CD4-positive, alpha-beta T cell treated with Interleukin-1 beta for 1 hour (primary cell): Measurements from ENCODE around the gene PPP2R2D.

Experiments used
- DNase-seq, 2 donors: peaks; one replicate each; pipeline ENCODE4 v3.0.0-alpha.2; 2020 to 2022

PPP2R2D gene

DNA sequence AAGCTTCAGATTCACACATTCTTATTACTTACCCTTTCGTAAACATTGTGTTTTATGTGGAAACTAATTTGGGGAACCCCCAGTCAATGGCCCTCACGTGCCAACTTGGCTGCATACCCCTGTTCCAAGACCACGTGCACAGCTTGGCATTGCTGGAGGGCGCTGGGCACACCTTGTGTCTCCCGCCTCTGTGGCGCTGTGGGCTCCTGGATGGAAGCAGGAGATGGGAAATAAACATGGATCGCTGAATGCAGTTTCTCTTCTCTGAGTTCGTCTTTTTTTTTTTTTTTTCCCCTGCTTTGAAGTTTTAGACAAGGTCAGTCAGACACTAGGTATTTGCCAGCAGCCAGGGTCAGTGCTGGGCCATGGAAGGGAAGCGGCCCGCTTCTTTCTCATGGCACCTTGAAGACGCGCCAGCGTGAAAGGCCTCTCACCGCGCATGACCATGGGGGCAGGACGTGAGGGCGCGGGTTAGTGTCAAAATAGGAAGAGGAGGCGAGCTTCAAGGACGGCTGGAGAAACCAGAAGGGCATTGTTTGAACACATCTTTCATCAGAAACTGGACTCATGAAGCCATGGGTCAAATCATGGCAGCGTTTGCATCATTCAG, 53.7 kb downstream of the PPP2R2D start:
- no peak for DNase-seq

DNA sequence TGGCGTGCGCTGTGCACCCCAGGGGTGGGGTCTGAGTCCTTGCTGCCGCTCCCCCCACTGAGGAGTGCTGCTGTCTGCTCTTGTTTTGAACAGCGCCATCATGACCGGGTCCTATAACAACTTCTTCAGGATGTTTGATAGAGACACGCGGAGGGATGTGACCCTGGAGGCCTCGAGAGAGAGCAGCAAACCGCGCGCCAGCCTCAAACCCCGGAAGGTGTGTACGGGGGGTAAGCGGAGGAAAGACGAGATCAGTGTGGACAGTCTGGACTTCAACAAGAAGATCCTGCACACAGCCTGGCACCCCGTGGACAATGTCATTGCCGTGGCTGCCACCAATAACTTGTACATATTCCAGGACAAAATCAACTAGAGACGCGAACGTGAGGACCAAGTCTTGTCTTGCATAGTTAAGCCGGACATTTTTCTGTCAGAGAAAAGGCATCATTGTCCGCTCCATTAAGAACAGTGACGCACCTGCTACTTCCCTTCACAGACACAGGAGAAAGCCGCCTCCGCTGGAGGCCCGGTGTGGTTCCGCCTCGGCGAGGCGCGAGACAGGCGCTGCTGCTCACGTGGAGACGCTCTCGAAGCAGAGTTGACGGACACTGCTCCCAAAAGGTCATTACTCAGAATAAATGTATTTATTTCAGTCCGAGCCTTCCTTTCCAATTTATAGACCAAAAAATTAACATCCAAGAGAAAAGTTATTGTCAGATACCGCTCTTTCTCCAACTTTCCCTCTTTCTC, 55.0 kb downstream of the PPP2R2D start:
- DNase-seq = no peak

DNA sequence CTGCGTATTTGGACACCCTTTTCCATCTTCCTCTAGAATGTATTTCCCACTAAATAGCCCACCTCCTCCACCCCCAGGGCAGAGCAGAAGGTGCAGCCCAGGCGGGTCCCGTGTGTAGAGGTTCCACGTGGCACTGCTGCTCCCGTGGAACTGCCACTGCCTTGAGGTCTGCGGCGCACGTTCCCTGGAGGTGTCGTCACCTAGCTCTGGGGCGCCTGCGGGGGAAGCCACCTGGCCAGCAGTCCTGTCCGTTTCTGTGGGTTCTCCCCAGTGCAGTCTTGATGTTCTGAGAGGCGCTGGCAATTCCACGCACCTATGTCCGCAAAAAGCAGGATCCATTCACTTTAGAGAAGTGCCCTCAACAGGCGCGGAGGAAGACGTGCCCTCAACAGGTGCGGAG, 59.0 kb downstream of the PPP2R2D start:
- no peak for DNase-seq

DNA sequence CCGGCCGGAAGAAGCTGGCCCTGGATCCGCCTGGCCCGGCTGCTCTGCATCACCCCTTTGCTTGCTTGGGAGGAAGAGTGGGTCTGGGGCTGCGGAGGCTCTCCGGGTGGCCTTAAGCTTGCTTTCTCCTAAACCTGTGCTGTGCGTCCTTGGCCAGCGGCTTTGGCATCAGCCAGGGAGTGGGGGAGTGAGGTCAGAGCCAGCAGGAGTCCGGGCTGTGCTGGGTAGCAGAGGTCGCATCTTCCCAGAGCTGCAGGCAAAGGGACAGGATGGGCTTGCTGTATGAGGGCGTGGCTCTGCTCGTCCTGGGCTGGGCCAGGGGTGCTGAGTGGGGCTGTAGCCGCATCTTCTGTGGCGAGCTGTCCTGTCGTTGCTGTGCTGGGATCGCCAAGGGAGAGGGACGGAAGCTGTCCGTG, 59.8 kb downstream of the PPP2R2D start:
- DNase-seq = no peak

DNA sequence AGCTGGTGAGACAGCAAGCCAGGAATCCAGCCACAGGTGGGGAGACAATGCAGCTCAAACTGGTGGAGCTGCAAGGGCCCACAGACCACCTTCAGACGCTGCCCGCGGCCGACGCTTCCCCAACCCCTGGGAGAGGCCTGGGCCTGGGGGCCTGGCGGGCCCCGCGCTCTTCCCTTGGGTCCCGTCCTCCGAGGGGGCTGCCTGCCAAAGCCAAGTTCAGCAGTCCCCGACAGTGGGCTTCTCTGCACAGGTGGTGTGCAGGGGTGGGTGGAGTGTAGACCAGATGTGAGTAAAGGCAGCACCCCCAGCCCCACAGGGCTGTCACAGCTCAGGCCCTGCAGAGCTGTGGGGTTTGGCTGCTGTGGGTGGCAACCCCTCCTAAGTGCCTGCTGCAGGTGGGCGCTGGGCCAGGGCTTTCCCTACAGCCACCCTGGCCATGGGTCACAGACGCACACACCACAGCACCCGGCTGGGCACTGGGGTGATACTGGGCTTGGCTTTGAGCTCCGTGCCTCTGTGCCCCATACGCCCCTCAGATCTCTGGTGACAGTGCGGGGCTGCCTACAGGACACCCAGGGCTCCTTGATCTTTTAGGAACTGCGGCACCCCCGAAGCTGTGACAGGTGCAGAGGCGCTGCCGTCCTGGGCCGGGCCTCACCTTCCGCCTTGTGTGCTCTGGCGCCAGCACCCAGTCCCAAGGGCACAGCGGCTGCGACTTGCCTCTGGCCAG, 60.4 kb downstream of the PPP2R2D start:
- DNase-seq = no peak

DNA sequence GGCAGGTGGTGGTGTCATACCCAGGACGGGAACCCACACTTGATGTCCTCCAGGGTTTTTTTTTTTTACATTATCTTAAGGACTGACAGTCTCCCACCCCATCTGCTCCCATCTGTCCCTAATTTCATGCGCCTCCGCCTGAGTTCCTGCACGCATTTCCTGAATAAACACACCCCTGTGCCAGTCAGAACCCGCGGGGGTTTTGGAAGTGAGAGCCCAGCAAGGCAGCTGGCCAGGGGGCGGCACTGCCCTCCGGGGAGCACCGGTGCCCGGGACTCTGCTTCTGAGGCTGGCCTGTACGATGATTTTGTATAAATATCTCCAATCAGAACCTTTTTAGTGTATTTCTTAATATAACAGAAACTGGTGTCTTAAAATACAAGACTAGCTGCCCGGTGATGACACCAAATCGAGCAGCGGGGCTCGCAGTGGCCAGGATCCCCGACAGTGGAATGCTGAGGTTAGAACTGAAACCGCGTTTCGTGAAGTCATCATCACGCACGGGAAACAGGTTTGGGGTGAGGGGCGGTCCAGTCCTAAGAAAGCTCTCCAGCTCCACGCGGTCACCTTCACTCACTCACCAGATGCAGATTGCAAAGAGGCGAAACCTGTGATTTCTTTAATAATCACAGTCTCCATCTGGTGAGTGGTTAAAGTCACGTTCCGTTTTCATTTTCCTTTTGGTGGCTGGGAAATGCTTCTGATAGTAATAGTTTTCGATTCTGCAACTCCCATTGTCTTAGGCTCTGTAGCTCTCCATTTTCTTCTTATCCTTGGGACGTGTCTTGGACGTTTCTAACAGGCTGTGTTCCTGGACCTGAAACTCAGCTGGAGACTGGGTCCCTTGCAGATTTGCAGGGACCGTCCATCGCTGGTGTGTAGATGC, 61.2 kb downstream of the PPP2R2D start:
- no peak for DNase-seq

DNA sequence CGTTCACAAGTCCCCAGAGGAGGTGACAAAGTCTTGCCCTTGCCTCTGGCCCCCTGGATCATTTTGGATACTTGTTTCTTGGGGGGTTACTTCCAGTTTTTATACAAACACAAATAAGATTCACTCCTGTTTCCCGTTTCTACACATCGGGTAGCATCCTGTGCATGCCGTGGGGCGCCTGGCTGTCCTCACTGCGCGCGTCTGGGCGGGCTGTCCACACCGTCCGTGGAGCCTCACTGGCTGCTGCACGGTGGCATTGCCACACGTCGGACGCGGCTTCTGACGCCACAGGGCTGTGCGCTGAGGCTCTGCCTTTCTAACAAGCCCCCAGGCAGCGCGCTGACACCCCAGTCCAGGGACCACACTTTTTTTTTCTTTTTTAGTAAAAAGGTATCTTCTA, 62.5 kb downstream of the PPP2R2D start:
- DNase-seq = no peak

DNA sequence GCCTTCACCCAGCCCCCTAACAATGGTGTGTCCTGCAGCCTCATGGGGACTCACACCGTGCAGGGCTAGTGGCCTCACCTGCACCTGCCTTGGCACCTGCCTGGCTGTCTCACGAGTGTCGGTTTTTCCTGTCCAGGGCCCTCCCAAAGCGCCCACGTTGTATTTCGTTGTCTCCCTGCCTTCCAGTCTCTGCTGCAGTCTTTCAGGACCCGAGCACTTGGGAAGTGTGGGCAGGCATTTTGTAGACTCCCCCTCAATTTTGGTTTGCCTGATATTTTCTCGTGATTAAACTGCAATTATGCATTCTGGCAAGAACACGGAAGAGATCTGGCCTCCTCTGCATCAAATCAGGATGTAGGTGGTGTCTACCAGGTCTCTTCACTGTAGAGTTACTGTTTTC, 63.0 kb downstream of the PPP2R2D start:
- no peak for DNase-seq

DNA sequence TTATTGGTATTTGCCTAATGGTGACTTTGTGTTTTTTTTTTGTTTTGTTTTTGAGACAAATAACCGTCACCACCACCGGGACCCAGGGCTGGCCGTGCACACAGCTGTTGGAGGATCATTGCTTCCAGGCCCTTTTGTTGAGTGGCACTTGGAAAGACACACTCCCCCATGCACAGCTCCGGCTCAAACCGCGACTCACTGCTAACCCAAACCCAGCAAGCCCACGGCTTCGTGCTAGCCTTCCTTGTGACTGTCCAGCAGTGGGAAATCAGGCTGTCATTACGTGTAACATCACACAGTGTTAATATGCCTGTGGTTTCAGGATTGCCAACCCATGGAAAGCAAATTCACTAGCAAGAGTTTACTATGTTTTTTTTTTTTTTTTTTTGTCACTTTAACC, 63.5 kb downstream of the PPP2R2D start:
- DNase-seq = no peak

DNA sequence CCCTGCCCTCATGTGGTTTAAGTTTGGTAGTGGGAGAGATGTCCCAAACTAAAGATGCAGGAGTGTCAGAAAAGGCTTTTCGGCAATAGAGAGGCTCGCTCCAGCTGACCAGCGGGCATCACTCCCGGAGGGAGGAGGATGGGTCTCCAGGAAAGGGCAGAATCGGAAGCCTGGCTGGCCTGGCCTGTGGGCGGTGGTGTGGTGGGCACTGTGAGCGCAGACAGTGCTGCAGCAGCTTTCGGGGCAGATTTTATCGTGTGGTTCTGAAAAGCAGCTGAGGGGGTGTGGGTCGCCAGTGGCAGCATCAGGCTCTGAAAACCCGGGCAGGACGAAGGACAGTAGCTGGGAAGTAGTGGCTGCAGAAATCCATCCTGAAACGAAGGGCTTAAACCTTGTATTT, 68.1 kb downstream of the PPP2R2D start:
- DNase-seq = no peak

DNA sequence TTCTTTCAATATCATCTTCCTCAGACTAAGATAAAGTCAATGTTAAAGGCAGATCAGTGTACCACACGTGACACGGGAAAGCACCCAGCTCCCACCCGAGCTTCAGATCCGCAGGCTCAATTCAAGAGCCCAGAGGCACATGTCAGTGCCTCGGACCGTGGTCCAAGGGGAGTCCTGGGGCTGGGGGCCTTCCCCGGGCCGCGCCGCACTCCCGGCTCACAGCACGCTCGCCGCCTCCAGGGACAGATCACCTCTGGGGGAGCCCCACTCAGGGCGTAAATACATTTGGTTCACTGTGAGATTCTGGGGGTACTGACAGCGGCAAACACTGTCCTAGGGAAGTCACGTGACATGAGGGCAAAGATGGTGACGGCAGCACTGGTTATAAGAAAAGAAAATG, 70.1 kb downstream of the PPP2R2D start:
- no peak for DNase-seq

DNA sequence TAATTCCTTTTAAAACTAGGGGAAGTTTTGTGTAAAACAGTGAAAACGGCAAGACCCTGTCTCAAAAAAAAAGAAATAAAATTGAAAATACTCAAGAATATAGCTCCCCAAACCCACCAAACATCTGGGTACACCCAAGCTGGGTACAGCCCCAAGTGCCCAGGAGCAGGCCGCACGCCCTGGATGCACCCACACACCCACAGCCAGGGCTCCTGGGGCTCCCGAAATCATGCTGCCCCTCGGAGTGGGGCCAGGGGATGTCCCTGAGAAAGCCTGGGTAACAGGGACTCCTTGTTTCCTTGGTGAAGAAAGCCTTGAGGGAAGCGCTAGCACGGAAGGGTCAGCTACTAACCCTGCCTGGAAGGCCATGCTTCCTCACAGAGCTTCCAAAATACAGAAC, 70.8 kb downstream of the PPP2R2D start:
- no peak for DNase-seq

DNA sequence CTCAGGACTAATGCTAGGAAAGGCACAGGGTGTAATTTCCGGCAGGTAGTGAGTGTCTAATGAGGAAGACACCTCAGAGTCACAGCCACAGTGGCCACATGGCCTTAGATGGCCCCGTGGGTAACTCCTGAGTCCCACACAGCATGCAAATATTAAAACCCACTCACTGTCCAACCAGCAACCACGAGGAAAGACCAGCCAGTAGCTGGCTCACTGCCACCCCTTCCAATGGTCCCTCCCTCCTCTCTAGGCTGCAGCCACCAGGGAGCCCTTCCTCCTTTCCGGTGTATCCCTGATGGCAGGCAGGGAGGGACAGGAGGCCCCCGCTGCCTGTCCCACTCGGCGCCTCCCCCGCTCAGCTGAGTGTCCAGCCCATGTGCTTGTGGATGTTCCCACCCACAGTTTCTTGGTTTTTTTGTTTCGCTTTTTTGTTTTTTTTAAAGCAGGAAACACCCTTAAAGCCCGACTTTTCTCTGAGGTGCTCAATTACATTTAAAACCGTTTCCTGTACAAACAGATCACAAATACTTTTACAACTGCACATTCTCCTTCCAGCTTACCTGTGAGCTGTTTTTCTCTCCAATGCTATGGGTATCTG, 71.8 kb downstream of the PPP2R2D start:
- peak in 1 of 2 donors; percentile 56 for DNase-seq

DNA sequence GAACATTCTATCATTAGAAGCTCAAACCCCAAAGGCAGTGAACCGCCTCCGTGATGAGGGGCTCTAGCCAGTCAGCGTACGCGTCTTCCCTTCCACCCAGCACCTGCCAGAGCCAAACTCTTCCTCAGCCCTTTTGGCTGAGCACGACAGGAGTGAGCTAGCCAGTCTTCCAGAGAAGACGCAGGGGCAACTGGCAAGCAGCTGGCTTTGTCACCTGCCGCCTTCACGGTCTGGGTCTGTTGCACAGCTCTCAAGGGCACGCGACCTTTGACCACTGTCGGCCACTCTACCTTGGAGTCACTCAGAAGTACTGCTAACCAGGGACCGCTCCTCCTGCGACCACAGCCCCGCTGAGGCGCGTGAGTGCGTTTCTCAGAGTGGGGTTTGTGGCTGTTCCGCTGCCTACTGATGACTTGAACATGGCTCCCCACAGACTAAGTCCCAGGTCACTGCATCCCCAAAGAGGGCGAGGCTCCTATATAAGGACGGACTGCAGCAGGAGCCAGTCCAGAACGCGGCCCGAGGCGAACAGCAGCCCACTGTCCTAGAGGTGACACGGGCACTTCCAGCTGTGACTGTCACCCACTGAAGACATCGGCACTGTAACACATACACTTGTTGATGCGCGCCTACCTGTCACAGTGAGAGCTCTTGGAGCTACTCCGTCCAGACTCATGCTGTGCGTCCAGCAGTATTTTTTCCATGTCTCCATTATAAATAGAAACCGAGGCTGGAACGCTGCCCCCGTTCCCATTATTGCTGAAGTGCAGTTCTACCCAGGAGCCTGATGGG, 72.5 kb downstream of the PPP2R2D start:
- DNase-seq = peak in 1 of 2 donors; percentile 15

DNA sequence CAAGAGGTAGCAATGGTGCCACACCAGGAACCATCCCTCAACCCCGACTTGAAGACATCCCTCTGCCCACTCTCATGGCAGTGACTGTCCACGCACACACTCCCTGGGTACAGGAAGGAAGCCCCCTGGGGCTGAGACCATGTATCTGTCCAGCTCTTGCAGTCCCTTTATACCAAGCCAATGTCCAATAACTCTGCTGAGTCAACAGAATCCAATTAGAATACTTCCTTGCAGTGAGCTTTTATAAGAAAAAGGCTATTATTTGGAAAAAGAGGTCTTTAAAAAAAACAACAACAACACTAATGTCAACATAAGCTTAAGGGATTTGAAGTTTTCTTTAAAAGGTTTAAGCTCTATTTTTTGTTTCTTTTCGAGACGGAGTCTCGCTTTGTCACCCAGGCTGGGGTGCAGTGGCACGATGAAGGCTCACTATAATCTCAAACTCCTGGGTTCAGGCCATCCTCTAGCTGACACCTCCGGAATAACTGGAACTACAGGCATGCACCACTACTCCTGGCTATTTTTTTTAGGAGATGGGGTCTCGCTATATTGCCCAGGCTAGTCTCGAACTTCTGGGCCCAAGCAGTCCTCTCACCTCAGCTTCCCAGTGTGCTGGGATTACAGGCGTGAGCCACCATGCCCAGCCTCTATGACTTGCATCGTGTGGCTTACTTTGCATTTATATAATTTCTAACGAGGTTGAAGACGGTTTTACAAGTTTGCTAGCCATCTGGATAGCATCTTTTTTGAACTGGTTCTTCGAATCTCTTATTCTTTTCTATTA, 73.4 kb downstream of the PPP2R2D start:
- DNase-seq = no peak

DNA sequence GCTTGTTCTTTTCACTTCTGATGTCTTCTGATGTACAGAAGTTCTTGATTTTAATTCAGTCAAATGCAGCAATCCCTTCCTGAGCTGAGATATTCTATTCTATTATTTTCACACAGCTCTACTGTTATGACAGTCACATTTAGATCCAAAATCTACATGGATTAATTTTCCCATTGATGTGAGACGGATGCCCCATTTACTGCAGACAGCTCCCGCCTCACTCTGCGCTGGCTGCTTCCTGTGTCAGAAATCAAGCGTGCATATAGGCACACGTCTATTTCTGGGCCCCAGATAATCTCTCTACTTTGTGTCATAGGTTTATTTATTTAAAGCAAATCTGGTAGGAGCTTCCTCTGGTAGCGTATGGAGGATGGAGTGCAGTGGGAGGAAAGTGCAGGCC, 74.2 kb downstream of the PPP2R2D start:
- no peak for DNase-seq

DNA sequence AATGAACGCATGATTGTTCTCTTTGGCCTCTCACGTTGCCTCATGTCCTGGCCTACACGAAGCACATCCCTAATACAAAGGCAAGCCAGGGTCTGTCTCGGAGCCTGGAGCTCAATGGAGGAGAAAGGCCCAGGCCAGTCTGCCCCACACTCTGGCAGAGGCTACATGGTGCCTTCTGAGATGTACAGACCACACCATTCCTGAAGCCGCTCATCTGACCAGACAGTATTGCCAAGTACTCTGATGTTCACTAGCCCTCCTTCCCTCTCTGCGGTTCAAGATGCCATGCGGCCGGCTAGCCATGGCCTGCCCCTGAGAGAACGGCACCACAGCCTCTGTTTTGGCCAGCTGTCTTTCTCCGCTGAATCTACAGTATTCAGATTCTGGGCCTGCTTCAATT, 75.0 kb downstream of the PPP2R2D start:
- DNase-seq = no peak

DNA sequence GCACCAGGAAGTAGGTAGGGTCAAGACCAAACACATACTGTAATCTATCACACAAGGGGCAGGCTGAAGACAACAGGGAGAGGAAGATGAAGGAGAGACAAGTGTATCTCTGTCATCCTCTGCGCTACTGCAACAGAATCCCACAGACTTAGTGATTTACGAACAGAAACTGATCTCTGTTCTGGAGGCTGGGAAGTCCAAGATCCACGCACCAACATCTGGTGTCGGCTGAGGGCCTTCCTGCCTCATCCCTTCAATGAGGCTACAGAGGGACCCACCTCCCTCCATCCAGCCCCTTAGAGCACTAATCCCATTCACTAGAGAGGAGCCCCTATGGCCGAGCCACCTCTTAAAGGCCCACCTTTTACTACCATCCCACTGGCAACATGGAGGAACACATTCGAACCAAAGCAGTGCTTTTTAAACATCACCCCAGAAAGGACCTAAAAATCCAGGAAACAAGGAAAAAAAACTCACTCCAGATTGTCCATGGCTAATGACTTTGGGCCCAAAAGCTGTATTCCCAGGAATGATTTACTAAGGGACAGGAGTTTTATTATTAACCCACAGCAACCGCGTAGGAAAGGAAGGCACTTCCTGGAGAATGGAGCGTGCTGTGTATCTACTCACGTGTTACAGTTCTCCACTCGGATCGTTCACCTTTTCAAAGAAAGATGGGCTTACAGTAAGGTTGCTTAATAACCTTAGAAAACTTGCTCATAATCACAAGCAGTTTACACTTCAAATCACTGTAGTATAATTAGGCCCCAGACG, 76.7 kb downstream of the PPP2R2D start:
- DNase-seq = no peak

DNA sequence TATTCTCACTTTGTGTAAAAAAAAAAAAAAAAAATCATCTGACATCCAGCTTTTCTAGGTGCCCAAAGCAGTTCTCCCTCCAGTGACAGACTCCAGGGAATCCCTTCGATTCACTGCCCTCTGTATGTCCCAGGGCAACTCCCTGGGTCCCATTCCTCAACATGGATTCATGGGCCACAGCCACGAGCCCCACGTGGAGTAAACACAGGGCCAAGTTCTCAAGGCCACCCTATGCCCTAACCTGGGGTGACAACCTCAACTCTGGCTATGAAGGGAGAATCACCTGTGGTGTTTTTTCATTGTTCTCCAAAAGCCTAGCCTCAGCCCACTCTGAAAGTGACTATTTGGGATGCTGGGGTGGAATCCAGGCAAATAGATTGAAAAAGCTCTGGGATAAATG, 77.6 kb downstream of the PPP2R2D start:
- DNase-seq = no peak

DNA sequence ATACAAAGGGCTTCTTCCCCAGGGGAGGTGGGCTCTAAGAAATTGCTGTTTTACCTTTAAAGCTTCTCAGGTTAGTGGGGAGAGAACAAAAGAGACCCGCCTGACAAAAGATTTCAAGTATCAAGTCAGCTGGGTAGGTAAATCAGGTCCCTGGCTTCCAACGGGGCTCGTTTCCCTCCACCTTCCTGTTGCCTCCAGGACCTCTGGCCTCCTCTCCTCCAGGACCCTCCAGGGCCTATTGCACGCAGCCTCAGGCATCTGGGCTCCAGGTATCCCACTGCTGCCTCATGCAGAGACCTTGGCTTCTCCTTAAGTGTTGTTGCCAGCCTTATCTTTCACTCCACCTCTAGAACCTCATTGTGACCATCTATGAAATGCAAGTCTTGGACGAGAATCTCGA, 78.0 kb downstream of the PPP2R2D start:
- no peak for DNase-seq
